GM12878 (cell line): ENCODE measurements around the gene PCDH15. TPM values are rescaled to one million over a fixed set of nuclear protein-coding genes. Genes with fewer than 3 reads are reported as not detected.

ENCODE experiments used
- ATAC-seq: fragments of 200-7000 bp; cut with Tn5 transposase; 3 replicates; pipeline ENCODE4 v1.9.1; 2020; ENCODE audit warnings: mild to moderate bottlenecking, moderate library complexity
- BruUV-seq: library from RNA; stranded (reverse); fragments of 400-500 nt; replicated peaks from 2 replicates; lab custom pipeline; 2021; lab: Mats Ljungman, UMichigan
- CTCF ChIA-PET: fragments of 300-600 bp; sonication (Branson Sonifier 250); formaldehyde crosslinking; extraction: SDS; loops from one replicate; lab custom pipeline; 2021; ENCODE audit warnings: inconsistent platforms; lab: Yijun Ruan, JAX
- POLR2A ChIA-PET: fragments of 350-600 bp; formaldehyde crosslinking; extraction: SDS; loops from one replicate; lab custom pipeline; 2021; ENCODE audit warnings: inconsistent platforms; lab: Charles Lee
- RAD21 ChIA-PET: fragments of 300-600 bp; sonication (Branson Sonifier 250); formaldehyde crosslinking; loops from one replicate; lab custom pipeline; 2023; ENCODE audit warnings: antibody characterized with exemption; ENCODE audit not compliant: unreplicated experiment; lab: Charles Lee
- SMC1A ChIA-PET: fragments of 300-600 bp; sonication (Branson Sonifier 250); formaldehyde crosslinking; loops from one replicate; lab custom pipeline; 2023; ENCODE audit not compliant: unreplicated experiment, uncharacterized antibody; lab: Charles Lee
- DNase-seq: peaks from one replicate; pipeline ENCODE4 v3.0.0-alpha.2; 2011; ENCODE audit warnings: low read depth, low spot score
- FAIRE-seq: peaks from 3 replicates; lab custom pipeline; 2011; peaks lifted over from hg19 to GRCh38; lab: Jason Lieb, UNC
- H2AFZ ChIP-seq: 2 replicates; pipeline ENCODE4 v1.6.0; 2011; ENCODE audit warnings: low read depth, low read length, control low read depth; ENCODE audit not compliant: control insufficient read depth
- H3K27ac ChIP-seq: 2 replicates; pipeline ENCODE4 v1.5.1; 2011; ENCODE audit warnings: control low read depth; ENCODE audit not compliant: control insufficient read depth, insufficient read depth
- H3K27me3 ChIP-seq, 2 experiments: replicated peaks in 1 of 2; 2 replicates each; pipeline versions ENCODE4 v1.6.0 to v1.6.1; 2011; ENCODE audit warnings: low read length in 1 of 2; ENCODE audit not compliant: control insufficient read depth in 2 of 2, insufficient read depth in 2 of 2
- H3K36me3 ChIP-seq, 2 experiments: 2 replicates each; pipeline ENCODE4 v1.5.1; 2011; ENCODE audit warnings: low read length in 1 of 2; ENCODE audit not compliant: control insufficient read depth in 2 of 2, insufficient read depth in 2 of 2
- H3K4me1 ChIP-seq: 2 replicates; pipeline ENCODE4 v1.6.1; 2011; ENCODE audit warnings: mild to moderate bottlenecking, low read length, moderate library complexity, mixed read lengths; ENCODE audit not compliant: control insufficient read depth, insufficient read depth
- H3K4me2 ChIP-seq: 2 replicates; pipeline ENCODE4 v1.6.0; 2011; ENCODE audit warnings: control low read depth; ENCODE audit not compliant: control insufficient read depth, insufficient read depth
- H3K4me3 ChIP-seq: fragments of 200-600 bp; sonication (generic); 2 replicates; pipeline ENCODE4 v1.5.1; 2016
- H3K79me2 ChIP-seq: 2 replicates; pipeline ENCODE4 v1.6.0; 2011; ENCODE audit warnings: low read length; ENCODE audit not compliant: control insufficient read depth, insufficient read depth
- H3K9ac ChIP-seq: 2 replicates; pipeline ENCODE4 v1.8.0; 2011; ENCODE audit warnings: low read length, control low read depth, mixed read lengths; ENCODE audit not compliant: control insufficient read depth, insufficient read depth
- H3K9me3 ChIP-seq: replicated peaks from 3 replicates; pipeline ENCODE4 v1.5.1; 2011; ENCODE audit warnings: mild to moderate bottlenecking, low read length; ENCODE audit not compliant: control insufficient read depth, insufficient read depth
- H4K20me1 ChIP-seq: 2 replicates; pipeline ENCODE4 v1.6.0; 2011; ENCODE audit not compliant: control insufficient read depth, insufficient read depth
- CHD4 ChIP-seq: fragments of 200-600 bp; sonication (generic); IDR thresholded peaks from 2 replicates; pipeline ENCODE4 v1.6.1; 2016; ENCODE audit warnings: mild to moderate bottlenecking
- E4F1 ChIP-seq: fragments of 450-650 bp; IDR thresholded peaks from 2 replicates; pipeline ENCODE4 v1.6.1; 2018; ENCODE audit warnings: borderline replicate concordance, mild to moderate bottlenecking; ENCODE audit not compliant: partially characterized antibody
- FOXK2 ChIP-seq: fragments of 450-650 bp; IDR thresholded peaks from 2 replicates; pipeline ENCODE4 v1.6.1; 2017; ENCODE audit warnings: mild to moderate bottlenecking, moderate library complexity
- HCFC1 ChIP-seq: fragments of 150-350 bp; IDR thresholded peaks from 2 replicates; pipeline ENCODE4 v1.6.1; 2014; ENCODE audit warnings: low read length
- MAX ChIP-seq: IDR thresholded peaks from 2 replicates; pipeline ENCODE4 v1.6.1; 2012; ENCODE audit warnings: low read depth, low read length, improper control_type of control experiment
- MYC ChIP-seq: IDR thresholded peaks from 2 replicates; pipeline ENCODE4 v1.6.1; 2011; ENCODE audit warnings: mild to moderate bottlenecking, low read length, moderate library complexity, inconsistent platforms; ENCODE audit not compliant: insufficient read depth, insufficient replicate concordance, insufficient read length, severe bottlenecking
- NBN ChIP-seq: fragments of 450-650 bp; IDR thresholded peaks from 2 replicates; pipeline ENCODE4 v1.6.1; 2016
- NKRF ChIP-seq: fragments of 450-650 bp; conservative IDR thresholded peaks from 2 replicates; pipeline ENCODE4 v1.6.1; 2017; ENCODE audit warnings: mild to moderate bottlenecking, moderate library complexity
- NR2F1 ChIP-seq: fragments of 450-650 bp; conservative IDR thresholded peaks from 2 replicates; pipeline ENCODE4 v1.6.1; 2017; ENCODE audit warnings: mild to moderate bottlenecking
- RBBP5 ChIP-seq: fragments of 200-600 bp; sonication (generic); conservative IDR thresholded peaks from 2 replicates; pipeline ENCODE4 v1.6.1; 2016
- SPI1 ChIP-seq: IDR thresholded peaks from 2 replicates; pipeline ENCODE4 v1.6.1; 2011; ENCODE audit warnings: low read depth, mild to moderate bottlenecking, low read length, moderate library complexity, borderline replicate concordance; ENCODE audit not compliant: insufficient read depth
- SRF ChIP-seq, 2 experiments: IDR thresholded peaks; 2 replicates each; pipeline ENCODE4 v1.6.1; 2011; ENCODE audit warnings: low read depth in 2 of 2, low read length in 2 of 2, mild to moderate bottlenecking in 1 of 2, moderate library complexity in 1 of 2
- STAT3 ChIP-seq: IDR thresholded peaks from 2 replicates; pipeline ENCODE4 v1.6.1; 2011; ENCODE audit warnings: low read depth, low read length, improper control_type of control experiment
- TBL1XR1 ChIP-seq: IDR thresholded peaks from 2 replicates; pipeline ENCODE4 v1.6.1; 2012; ENCODE audit warnings: low read depth, low read length, improper control_type of control experiment
- TCF12 ChIP-seq: IDR thresholded peaks from 2 replicates; pipeline ENCODE4 v1.6.1; 2011; ENCODE audit warnings: low read depth, mild to moderate bottlenecking, low read length
- ZNF622 ChIP-seq: fragments of 450-650 bp; IDR thresholded peaks from 2 replicates; pipeline ENCODE4 v1.6.1; 2017; ENCODE audit warnings: mild to moderate bottlenecking, inconsistent platforms
- WGBS: methylation state at CpG from one replicate; pipeline ENCODE4 v1.1.6; 2016; ENCODE audit warnings: low lambda C conversion rate; ENCODE audit not compliant: insufficient replicate concordance, insufficient coverage; ENCODE audit errors: missing lambda C conversion rate; 5-methylcytosine and 5-hydroxymethylcytosine counted together
- in situ Hi-C: fragments of 300-500 bp; cut with MboI; formaldehyde crosslinking; loops from 9 replicates; pipeline ENCODE4 v1.14.3; 2018; ENCODE audit warnings: mixed read lengths
- intact Hi-C: fragments of 100-400 bp; cut with micrococcal nuclease; formaldehyde crosslinking; loops from one replicate; pipeline ENCODE4 v1.14.2; 2022; ENCODE audit not compliant: unreplicated experiment
- polyA plus RNA-seq, 11 experiments: library from polyadenylated mRNA; depleted of rRNA in 4 of 11; unstranded in 6 of 11; stranded (reverse) in 5 of 11; fragments of >200 nt; fragmentation: Nextera tagmentation in 4 of 11; fragmentation: Illumina TruSeq in 1 of 11; extraction: Ambion mirVana in 4 of 11; extraction: Trizol in 1 of 11; gene quantifications; 1 replicate in 1 of 11; 2 replicates in 10 of 11; pipeline versions ENCODE4 v1.2.1 to v1.2.3, GENCODE V29; 2011 to 2016; ENCODE audit warnings: inconsistent platforms in 2 of 11, missing spikeins in 2 of 11, low read depth in 1 of 11
- total RNA-seq, 4 experiments: library from RNA; depleted of rRNA in 3 of 4; stranded (reverse); fragments of >200 nt in 3 of 4; fragmentation: Illumina TruSeq in 1 of 4; extraction: Trizol in 1 of 4; gene quantifications; 2 replicates each; pipeline versions ENCODE4 v1.2.1 to v1.2.3, GENCODE V29; 2013 to 2021
- TF ChIP-seq, protein P1 (sequence below): IDR thresholded peaks from 2 replicates; pipeline ENCODE4 v1.6.1; 2011; ENCODE audit warnings: borderline replicate concordance, low read depth, mild to moderate bottlenecking, moderate library complexity, mixed read lengths, low read length; ENCODE audit not compliant: insufficient read depth; ENCODE audit errors: extremely low read length
- TF ChIP-seq, protein P2 (sequence below): IDR thresholded peaks from 2 replicates; pipeline ENCODE4 v1.6.1; 2012; ENCODE audit warnings: low read depth, low read length, improper control_type of control experiment

PCDH15 gene
- total and polyA plus RNA-seq, 10 of the 15 experiments (the other 5 are each of a cell fraction or from before 2014, with no cell fraction given), result 0.03 to 0.52 (median 0.07) TPM; not detected in 6

- no peaks in the 10 kb centered on the region for H3K27me3 ChIP-seq
- SMC1A ChIA-PET, result no interaction called here
- DNase-seq (no peak), ATAC-seq (no peak), FAIRE-seq (no peak)
- in situ Hi-C loops, result no loop called here
- no TSS peak for BruUV-seq
- H2AFZ ChIP-seq, result no peak overlapping the region
- RAD21 ChIA-PET, result no interaction called here
- H4K20me1 ChIP-seq, result no peaks in the 10 kb centered on the region
- intact Hi-C loops, result no loop called here
- H3K4me1 ChIP-seq, result no peaks in the 10 kb centered on the region
- POLR2A ChIA-PET, result no interaction called here
- no peaks in the 10 kb centered on the region for H3K9me3 ChIP-seq
- no peaks in the 10 kb centered on the region for H3K36me3 ChIP-seq
- H3K4me2 ChIP-seq, result no peak overlapping the region
- no peak overlapping the region for H3K27ac ChIP-seq
- H3K9ac ChIP-seq, result no peak overlapping the region
- H3K79me2 ChIP-seq, result no peaks in the 10 kb centered on the region
- WGBS, result 33% methylated on average over 1 of the region's 1 CpG
- CTCF ChIA-PET, result no interaction called here
- no peak overlapping the region for H3K4me3 ChIP-seq
- TF ChIP-seq FOXK2, result no peak
- TF ChIP-seq, protein P1, sequence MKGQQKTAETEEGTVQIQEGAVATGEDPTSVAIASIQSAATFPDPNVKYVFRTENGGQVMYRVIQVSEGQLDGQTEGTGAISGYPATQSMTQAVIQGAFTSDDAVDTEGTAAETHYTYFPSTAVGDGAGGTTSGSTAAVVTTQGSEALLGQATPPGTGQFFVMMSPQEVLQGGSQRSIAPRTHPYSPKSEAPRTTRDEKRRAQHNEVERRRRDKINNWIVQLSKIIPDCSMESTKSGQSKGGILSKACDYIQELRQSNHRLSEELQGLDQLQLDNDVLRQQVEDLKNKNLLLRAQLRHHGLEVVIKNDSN, result no peak
- no peak for TF ChIP-seq ZNF622
- TF ChIP-seq MYC, result no peak
- TF ChIP-seq STAT3, result no peak
- TF ChIP-seq CHD4, result no peak
- no peak for TF ChIP-seq NBN
- no peak for TF ChIP-seq NKRF
- no peak for TF ChIP-seq E4F1
- no peak for TF ChIP-seq RBBP5
- TF ChIP-seq SRF (IDR thresholded peaks at IDR 0.05; ENCODE audit: low read depth in 2 of 2, low read length in 2 of 2), result no peak
- TF ChIP-seq TBL1XR1, result no peak
- TF ChIP-seq, protein P2, sequence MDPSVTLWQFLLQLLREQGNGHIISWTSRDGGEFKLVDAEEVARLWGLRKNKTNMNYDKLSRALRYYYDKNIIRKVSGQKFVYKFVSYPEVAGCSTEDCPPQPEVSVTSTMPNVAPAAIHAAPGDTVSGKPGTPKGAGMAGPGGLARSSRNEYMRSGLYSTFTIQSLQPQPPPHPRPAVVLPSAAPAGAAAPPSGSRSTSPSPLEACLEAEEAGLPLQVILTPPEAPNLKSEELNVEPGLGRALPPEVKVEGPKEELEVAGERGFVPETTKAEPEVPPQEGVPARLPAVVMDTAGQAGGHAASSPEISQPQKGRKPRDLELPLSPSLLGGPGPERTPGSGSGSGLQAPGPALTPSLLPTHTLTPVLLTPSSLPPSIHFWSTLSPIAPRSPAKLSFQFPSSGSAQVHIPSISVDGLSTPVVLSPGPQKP, result no peak
- no peak for TF ChIP-seq HCFC1
- TF ChIP-seq TCF12, result no peak
- TF ChIP-seq NR2F1, result no peak
- TF ChIP-seq MAX, result no peak
- TF ChIP-seq SPI1, result no peak
These were observed 346.8 kb downstream of the PCDH15 start for GRCh38 chr10:54454271-54454670.
